H1 (cell line): ENCODE data around the gene KCNN1. TPM values are rescaled to one million over a fixed set of nuclear protein-coding genes. Genes with fewer than 3 reads are reported as not detected.

Experiments used
- ASH2L ChIP-seq: fragments of 200-600, 300-600 bp; sonication (generic); IDR thresholded peaks from one replicate; pipeline ENCODE4 v1.7.1; 2017; ENCODE audit warnings: low read length
- POU5F1 ChIP-seq: IDR thresholded peaks from 2 replicates; pipeline ENCODE4 v1.6.1; 2011; ENCODE audit warnings: low read depth, mild to moderate bottlenecking, low read length, moderate library complexity
- ZNF274 ChIP-seq: IDR thresholded peaks from 2 replicates; pipeline ENCODE4 v1.7.0; 2012; ENCODE audit warnings: low read length, borderline replicate concordance; ENCODE audit errors: extremely low read depth
- polyA plus RNA-seq, 7 experiments: library from polyadenylated mRNA; depleted of rRNA in 3 of 7; stranded (reverse) in 5 of 7; unstranded in 2 of 7; fragments of >200 nt in 5 of 7; fragments of 200-250 nt in 2 of 7; gene quantifications; 1 replicate in 5 of 7; 2 replicates in 1 of 7; 4 replicates in 1 of 7; pipeline versions ENCODE4 v1.2.1 to v1.2.3, GENCODE V29; 2011 to 2013; ENCODE audit warnings: missing spikeins in 2 of 7, mixed read lengths in 2 of 7
- total RNA-seq: library from RNA; stranded (reverse); fragmentation: NEBNext Ultra II Directional; extraction: Animal tissue kit (Norgen Biotek cat#: 25700); gene quantifications from 2 replicates; pipeline ENCODE4 v1.2.1, GENCODE V29; 2021
- TF ChIP-seq, protein P1 (sequence below): IDR thresholded peaks from 2 replicates; pipeline ENCODE4 v1.6.1; 2012; ENCODE audit warnings: low read length, inconsistent platforms

Gene KCNN1
- total and polyA plus RNA-seq, 2 of the 8 experiments (the other 6 are each of a cell fraction or from before 2014, with no cell fraction given): 11.0 to 12.5 TPM

DNA sequence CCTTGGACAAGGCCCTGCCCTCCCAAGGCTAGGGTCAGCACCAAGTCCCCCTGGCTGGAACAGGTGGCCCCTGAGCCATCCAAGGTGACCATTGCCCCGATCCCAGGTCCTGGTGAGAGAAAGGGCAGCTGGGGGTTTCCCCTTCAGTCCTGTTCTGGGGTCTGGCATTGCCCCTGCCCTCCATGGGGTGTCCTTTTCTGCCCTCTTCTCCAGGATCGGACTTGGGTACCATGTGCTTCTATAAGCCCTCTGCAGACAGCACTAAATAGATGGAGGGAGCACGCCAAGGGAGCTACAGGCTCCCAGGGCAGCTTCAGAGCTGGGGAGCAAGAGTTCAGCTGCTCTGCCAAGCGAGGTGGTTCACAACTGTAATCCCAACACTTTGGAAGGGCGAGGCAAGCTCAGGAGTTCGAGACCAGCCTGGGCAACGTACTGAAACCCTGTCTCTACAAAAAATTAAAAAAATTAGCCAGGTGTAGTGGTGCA is 13.5 kb upstream of the KCNN1 start (continued):
- TF ChIP-seq, protein P1, sequence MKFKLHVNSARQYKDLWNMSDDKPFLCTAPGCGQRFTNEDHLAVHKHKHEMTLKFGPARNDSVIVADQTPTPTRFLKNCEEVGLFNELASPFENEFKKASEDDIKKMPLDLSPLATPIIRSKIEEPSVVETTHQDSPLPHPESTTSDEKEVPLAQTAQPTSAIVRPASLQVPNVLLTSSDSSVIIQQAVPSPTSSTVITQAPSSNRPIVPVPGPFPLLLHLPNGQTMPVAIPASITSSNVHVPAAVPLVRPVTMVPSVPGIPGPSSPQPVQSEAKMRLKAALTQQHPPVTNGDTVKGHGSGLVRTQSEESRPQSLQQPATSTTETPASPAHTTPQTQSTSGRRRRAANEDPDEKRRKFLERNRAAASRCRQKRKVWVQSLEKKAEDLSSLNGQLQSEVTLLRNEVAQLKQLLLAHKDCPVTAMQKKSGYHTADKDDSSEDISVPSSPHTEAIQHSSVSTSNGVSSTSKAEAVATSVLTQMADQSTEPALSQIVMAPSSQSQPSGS: no peak
- no peak for TF ChIP-seq ZNF274
- no peak for TF ChIP-seq ASH2L
- TF ChIP-seq POU5F1: no peak
- TF ChIP-seq, all 59 proteins: peak for 0
